ENCODE measurements around the gene RBBP8. TPM values are rescaled to one million over a fixed set of nuclear protein-coding genes. Genes with fewer than 3 reads are reported as not detected.
"Not testable (repeated sequence)": the region's sequence is repeated elsewhere in the genome, so short reads cannot be mapped to it uniquely, and the experiment has no call there.

The RBBP8 gene
- polyA plus RNA-seq, 1 donor from 2014 or later = 19.5 TPM

GRCh38 chr18:22885694-22886093, 47.4 kb upstream of the RBBP8 start:
- not testable (repeated sequence) for H3K4me3 ChIP-seq (ENCODE audit: low read length); H3K79me2 ChIP-seq (replicated peaks; ENCODE audit: insufficient read depth, low read length); H3K36me3 ChIP-seq (ENCODE audit: insufficient read depth, low read length); H4K20me1 ChIP-seq (ENCODE audit: insufficient read depth); H2AFZ ChIP-seq (ENCODE audit: low read depth, low read length); H3K27ac ChIP-seq (ENCODE audit: low read length); H3K9me2 ChIP-seq (ENCODE audit: insufficient read depth, low read length); H3K4me2 ChIP-seq (ENCODE audit: low read length); H3K27me3 ChIP-seq (ENCODE audit: insufficient read depth, low read depth, low read length); H3F3A ChIP-seq (ENCODE audit: insufficient read depth, low read length, poor library complexity, severe bottlenecking); H3K9me3 ChIP-seq (ENCODE audit: low read length); H3K9ac ChIP-seq (ENCODE audit: low read length)

- Histone ChIP-seq H4K20me1 (ENCODE audit: insufficient read depth) (no peaks in the 10 kb centered on the region), H3K4me3 (ENCODE audit: low read length) (no peak overlapping the region), H3K36me3 (ENCODE audit: insufficient read depth, low read length) (no peaks in the 10 kb centered on the region), H3K27me3 (ENCODE audit: insufficient read depth, low read depth, low read length) (no peaks in the 10 kb centered on the region), H3F3A (ENCODE audit: insufficient read depth, low read length, poor library complexity, severe bottlenecking) (no peaks in the 10 kb centered on the region), H3K9me2 (ENCODE audit: insufficient read depth, low read length) (no peaks in the 10 kb centered on the region), H3K4me2 (ENCODE audit: low read length) (no peak overlapping the region), H3K27ac (ENCODE audit: low read length) (no peak overlapping the region), H2AFZ (ENCODE audit: low read depth, low read length) (no peak overlapping the region), H3K79me2 (replicated peaks; ENCODE audit: insufficient read depth, low read length) (no peaks in the 10 kb centered on the region), H3K9ac (ENCODE audit: low read length) (no peak overlapping the region), H3K9me3 (ENCODE audit: low read length) (no peaks in the 10 kb centered on the region)
- TF ChIP-seq REST (IDR thresholded peaks at IDR 0.05; ENCODE audit: borderline replicate concordance) = no peak
- TF ChIP-seq SMC3 (conservative IDR thresholded peaks at IDR 0.05; ENCODE audit: poor library complexity) = no peak
- TF ChIP-seq, protein P1, sequence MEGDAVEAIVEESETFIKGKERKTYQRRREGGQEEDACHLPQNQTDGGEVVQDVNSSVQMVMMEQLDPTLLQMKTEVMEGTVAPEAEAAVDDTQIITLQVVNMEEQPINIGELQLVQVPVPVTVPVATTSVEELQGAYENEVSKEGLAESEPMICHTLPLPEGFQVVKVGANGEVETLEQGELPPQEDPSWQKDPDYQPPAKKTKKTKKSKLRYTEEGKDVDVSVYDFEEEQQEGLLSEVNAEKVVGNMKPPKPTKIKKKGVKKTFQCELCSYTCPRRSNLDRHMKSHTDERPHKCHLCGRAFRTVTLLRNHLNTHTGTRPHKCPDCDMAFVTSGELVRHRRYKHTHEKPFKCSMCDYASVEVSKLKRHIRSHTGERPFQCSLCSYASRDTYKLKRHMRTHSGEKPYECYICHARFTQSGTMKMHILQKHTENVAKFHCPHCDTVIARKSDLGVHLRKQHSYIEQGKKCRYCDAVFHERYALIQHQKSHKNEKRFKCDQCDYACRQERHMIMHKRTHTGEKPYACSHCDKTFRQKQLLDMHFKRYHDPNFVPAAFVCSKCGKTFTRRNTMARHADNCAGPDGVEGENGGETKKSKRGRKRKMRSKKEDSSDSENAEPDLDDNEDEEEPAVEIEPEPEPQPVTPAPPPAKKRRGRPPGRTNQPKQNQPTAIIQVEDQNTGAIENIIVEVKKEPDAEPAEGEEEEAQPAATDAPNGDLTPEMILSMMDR (IDR thresholded peaks at IDR 0.05; ENCODE audit: poor library complexity, severe bottlenecking) = no peak
- TF ChIP-seq POLR2AphosphoS5 (IDR thresholded peaks at IDR 0.05) = no peak
- no peak for TF ChIP-seq EP300 (conservative IDR thresholded peaks at IDR 0.05; ENCODE audit: poor library complexity, severe bottlenecking)
- TF ChIP-seq EZH2 (IDR thresholded peaks at IDR 0.05; ENCODE audit: borderline replicate concordance, insufficient read depth, low read length, poor library complexity, severe bottlenecking) = no peak
- no peak for TF ChIP-seq MXI1 (conservative IDR thresholded peaks at IDR 0.05; ENCODE audit: poor library complexity, severe bottlenecking)
- TF ChIP-seq TAF1 (IDR thresholded peaks at IDR 0.05; ENCODE audit: low read depth) = no peak
- no peak for TF ChIP-seq RAD21 (conservative IDR thresholded peaks at IDR 0.05)
Observed at GRCh38 chr18:22899421-22899820, 33.7 kb upstream of the RBBP8 start.
